Mammary epithelial cell (primary cell): Measurements from ENCODE around the gene TRIM33.

Source experiments
- CTCF ChIP-seq, 2 donors: IDR thresholded peaks in 1 of 2; conservative IDR thresholded peaks in 1 of 2; 2 replicates each; pipeline ENCODE4 v1.5.1; 2011 to 2012; ENCODE audit warnings: inconsistent platforms in 2 of 2, low read length in 2 of 2, mild to moderate bottlenecking in 2 of 2, control low read depth in 1 of 2, low read depth in 1 of 2; ENCODE audit not compliant: insufficient read depth in 1 of 2; ENCODE audit errors: extremely low read depth in 1 of 2
- EZH2 ChIP-seq: IDR thresholded peaks from 2 replicates; pipeline ENCODE4 v1.6.1; 2012; ENCODE audit warnings: low read length, inconsistent platforms, borderline replicate concordance

DNA sequence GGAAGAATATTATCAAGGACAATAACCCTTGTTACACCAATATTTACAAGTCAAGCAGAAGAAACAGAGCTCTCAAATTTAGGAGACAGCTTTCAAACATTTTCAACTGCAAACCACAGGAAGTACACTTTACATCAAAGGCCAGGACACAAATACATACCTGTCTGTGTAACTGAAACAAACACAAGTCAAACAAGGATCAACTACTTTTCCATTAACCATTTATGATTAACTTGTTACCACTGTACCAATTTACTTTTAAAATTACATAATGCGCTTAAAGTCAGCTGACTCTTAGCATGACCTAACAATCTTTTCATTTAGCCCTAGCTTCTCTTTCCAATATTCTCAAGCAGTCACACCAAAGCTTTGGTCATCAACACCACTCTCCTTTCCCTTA is 43.5 kb downstream of the TRIM33 start:
- TF ChIP-seq CTCF (conservative IDR thresholded peaks at IDR 0.05 in 1 of 2, IDR thresholded peaks at IDR 0.05 in 1 of 2; ENCODE audit: extremely low read depth in 1 of 2, insufficient read depth in 1 of 2, low read depth in 1 of 2, low read length in 2 of 2) = no peak
- TF ChIP-seq EZH2 = no peak
